Osteocyte (in vitro differentiated cells): ENCODE data around the gene GIPC1. TPM values are rescaled to one million over a fixed set of nuclear protein-coding genes. Genes with fewer than 3 reads are reported as not detected.

Experiments
- DNase-seq: peaks from one replicate; pipeline ENCODE4 v3.0.0; 2021; ENCODE audit warnings: mixed read lengths; ENCODE audit not compliant: unreplicated experiment; ENCODE audit errors: extremely low spot score
- H3K27ac Mint-ChIP-seq: one replicate; pipeline ENCODE4 v1.8.0; 2021; ENCODE audit warnings: mild to moderate bottlenecking, mixed read lengths; ENCODE audit not compliant: unreplicated experiment
- H3K27me3 Mint-ChIP-seq: one replicate; pipeline ENCODE4 v1.8.0; 2021; ENCODE audit warnings: mixed read lengths; ENCODE audit not compliant: unreplicated experiment
- H3K36me3 Mint-ChIP-seq: one replicate; pipeline ENCODE4 v1.8.0; 2021; ENCODE audit warnings: mixed read lengths; ENCODE audit not compliant: unreplicated experiment
- H3K4me1 Mint-ChIP-seq: one replicate; pipeline ENCODE4 v1.8.0; 2021; ENCODE audit warnings: mixed read lengths; ENCODE audit not compliant: unreplicated experiment
- H3K4me3 Mint-ChIP-seq: one replicate; pipeline ENCODE4 v1.8.0; 2021; ENCODE audit warnings: mild to moderate bottlenecking, moderate library complexity, mixed read lengths; ENCODE audit not compliant: unreplicated experiment
- H3K9me3 Mint-ChIP-seq: one replicate; pipeline ENCODE4 v1.8.0; 2021; ENCODE audit warnings: mixed read lengths; ENCODE audit not compliant: unreplicated experiment
- total RNA-seq: library from RNA; stranded (reverse); gene quantifications from 2 replicates; pipeline ENCODE4 v1.2.1, GENCODE V29; 2021
- TF ChIP-seq, protein P1 (sequence below): fragments of 200-600 bp; sonication (generic); IDR thresholded peaks from 2 replicates; pipeline ENCODE4 v1.5.0; 2021; ENCODE audit warnings: antibody characterized with exemption, mild to moderate bottlenecking, moderate library complexity

GIPC1 gene
- total RNA-seq, 1 donor from 2014 or later, result 89.0 TPM

DNA sequence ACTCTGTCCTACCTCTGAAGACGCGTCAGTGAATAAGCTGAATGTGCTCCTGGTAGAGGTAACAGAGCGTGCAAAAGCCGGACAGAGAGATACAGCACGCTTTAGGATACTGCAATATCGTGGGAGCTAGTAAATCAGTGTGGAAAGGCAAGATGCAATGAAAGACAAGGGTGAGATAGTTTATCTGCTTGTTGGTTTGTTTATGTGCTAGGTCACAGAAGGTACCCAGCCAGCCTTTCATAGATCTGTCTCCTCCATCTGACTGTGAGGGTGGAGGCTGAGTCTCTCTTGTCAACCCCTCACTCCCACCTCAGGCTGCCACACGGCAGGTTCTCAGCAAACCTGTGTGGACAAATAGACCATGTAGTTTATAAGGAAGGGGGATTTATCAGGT lies 904 bp upstream of the GIPC1 start:
- DNase-seq, result no peak

DNA sequence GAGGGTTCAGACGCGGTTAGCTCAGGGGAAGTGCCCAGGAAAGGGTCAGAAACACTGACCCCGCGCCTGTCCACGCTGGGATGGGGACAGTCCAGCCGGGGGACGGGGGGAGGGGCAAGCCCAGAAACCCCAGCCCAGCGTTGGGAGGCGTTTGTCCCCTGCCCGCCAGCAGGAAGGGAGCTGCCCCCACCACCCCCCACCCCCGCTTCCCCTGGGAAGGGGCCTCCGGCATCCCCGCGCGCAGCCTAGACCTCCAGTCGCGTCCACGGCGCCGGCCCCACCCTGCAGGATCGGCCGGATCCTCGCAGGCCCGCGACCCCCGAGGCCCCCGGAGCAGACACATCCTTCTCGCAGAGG lies 277 bp downstream of the GIPC1 start:
- H3K36me3 Mint-ChIP-seq, result peaks cover 11% of the 10 kb centered on the region
- H3K4me3 Mint-ChIP-seq, result peak overlapping the region; percentile 85
- DNase-seq, result no peak
- TF ChIP-seq, protein P1, sequence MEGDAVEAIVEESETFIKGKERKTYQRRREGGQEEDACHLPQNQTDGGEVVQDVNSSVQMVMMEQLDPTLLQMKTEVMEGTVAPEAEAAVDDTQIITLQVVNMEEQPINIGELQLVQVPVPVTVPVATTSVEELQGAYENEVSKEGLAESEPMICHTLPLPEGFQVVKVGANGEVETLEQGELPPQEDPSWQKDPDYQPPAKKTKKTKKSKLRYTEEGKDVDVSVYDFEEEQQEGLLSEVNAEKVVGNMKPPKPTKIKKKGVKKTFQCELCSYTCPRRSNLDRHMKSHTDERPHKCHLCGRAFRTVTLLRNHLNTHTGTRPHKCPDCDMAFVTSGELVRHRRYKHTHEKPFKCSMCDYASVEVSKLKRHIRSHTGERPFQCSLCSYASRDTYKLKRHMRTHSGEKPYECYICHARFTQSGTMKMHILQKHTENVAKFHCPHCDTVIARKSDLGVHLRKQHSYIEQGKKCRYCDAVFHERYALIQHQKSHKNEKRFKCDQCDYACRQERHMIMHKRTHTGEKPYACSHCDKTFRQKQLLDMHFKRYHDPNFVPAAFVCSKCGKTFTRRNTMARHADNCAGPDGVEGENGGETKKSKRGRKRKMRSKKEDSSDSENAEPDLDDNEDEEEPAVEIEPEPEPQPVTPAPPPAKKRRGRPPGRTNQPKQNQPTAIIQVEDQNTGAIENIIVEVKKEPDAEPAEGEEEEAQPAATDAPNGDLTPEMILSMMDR, result no peak
- no peaks in the 10 kb centered on the region for H3K27me3 Mint-ChIP-seq
- no peaks in the 10 kb centered on the region for H3K9me3 Mint-ChIP-seq
- peaks cover 29% of the 10 kb centered on the region for H3K4me1 Mint-ChIP-seq
- peak overlapping the region; percentile 71 for H3K27ac Mint-ChIP-seq

More for the DNA sequence above, 904 bp upstream of the GIPC1 start:
- Mint-ChIP-seq H3K36me3 (peaks cover 7% of the 10 kb centered on the region), H3K4me3 (peak overlapping the region; percentile 68), H3K27me3 (no peaks in the 10 kb centered on the region), H3K4me1 (peaks cover 29% of the 10 kb centered on the region), H3K27ac (peak overlapping the region; percentile 84), H3K9me3 (no peaks in the 10 kb centered on the region)
- TF ChIP-seq, protein P1, result no peak

DNA sequence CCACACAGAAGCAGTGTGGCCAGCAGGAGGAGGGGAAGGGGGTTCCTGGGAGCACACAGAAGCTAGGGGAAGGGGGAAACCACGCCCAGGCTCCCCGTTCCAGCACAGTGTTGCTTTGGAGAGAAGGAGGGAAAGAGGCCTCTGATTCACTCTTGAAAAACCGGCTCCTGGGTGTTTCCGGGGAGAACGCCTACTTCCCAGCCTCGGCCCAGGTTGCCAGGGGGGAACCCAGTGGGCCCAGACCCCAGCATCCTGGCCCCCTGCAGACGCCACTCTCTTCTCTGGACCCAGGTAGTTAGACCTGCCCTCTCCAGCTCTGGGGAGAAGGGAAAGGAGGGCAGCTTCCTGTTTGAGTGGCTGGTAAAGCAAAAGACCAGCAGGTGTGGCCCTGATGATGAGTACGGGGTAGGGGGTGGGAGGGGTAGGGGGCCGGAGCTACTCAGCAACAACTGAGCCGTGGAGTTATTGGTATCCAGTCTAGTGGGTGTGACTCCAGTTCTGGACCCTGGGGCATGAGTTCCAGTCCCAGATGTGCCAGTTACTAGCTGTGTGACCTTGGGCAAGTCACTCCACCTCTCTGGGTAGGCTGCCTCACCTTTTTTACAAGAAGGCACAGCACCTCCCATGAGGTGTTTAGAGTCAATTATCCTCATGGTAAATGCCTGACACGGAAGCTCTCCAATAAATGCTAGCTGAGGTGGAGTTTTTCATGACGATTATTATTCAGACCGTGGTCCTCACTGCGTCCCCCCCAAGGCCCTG lies 836 bp downstream of the GIPC1 start:
- peak overlapping the region; percentile 85 for H3K4me3 Mint-ChIP-seq
- H3K36me3 Mint-ChIP-seq, result peaks cover 11% of the 10 kb centered on the region
- peak overlapping the region; percentile 71 for H3K27ac Mint-ChIP-seq
- DNase-seq, result no peak
- no peaks in the 10 kb centered on the region for H3K27me3 Mint-ChIP-seq
- TF ChIP-seq, protein P1, result no peak
- no peaks in the 10 kb centered on the region for H3K9me3 Mint-ChIP-seq
- peaks cover 29% of the 10 kb centered on the region for H3K4me1 Mint-ChIP-seq

DNA sequence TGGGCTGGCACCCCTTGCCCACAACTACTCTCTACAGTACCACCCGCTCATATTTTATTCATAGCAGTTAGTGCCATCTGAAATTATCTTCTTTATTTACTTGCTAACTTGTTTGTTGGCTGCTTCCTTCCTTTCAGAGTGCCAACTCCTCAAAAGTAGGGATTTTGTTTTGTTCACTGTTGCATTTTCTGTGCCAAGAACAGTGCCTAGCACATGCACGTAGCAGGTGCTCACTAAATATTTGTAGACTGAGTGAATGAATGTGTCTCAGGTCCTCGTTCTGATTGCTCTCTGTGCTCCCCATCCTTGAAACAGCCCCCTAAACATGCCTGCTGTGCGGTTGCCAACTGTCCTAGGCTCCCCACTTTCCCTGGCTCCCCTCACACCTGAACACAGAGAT lies 1.5 kb downstream of the GIPC1 start:
- Mint-ChIP-seq H3K4me3 (peak overlapping the region; percentile 85), H3K4me1 (peaks cover 29% of the 10 kb centered on the region), H3K27ac (no peak overlapping the region), H3K9me3 (no peaks in the 10 kb centered on the region), H3K36me3 (peaks cover 17% of the 10 kb centered on the region), H3K27me3 (no peaks in the 10 kb centered on the region)
- DNase-seq, result no peak
- TF ChIP-seq, protein P1, result no peak

DNA sequence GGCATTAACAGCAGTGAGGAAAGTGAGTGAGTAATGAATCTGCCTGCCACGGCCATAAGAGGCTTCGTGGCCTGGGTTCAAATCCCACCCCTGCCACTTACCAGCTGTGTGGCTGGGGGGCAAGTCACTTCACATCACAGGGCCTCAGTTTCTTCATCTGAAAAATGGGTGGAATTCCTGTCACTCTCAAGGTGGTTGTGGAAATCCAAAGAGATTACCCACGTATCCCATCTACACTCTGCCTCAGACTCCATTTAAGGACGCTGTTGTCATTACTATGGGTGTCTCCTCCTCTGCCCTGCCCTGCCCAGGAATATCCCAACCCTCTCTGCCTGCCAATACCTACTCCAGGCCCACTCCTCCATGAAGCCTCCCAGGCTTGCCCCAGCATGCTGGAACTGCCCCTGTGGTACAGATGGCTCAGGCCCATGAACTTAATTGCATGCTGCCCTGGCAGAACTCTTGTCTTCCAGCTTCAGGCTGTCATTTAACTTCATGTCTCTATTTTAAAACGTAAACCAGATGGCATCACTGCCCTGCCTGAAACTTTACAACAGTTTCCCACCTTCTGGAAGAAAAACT lies 3.1 kb downstream of the GIPC1 start:
- Mint-ChIP-seq H3K27ac (no peak overlapping the region), H3K36me3 (peaks cover 21% of the 10 kb centered on the region), H3K4me3 (no peak overlapping the region), H3K4me1 (peaks cover 29% of the 10 kb centered on the region), H3K27me3 (no peaks in the 10 kb centered on the region), H3K9me3 (no peaks in the 10 kb centered on the region)
- TF ChIP-seq, protein P1, result no peak
- DNase-seq, result no peak
